SK-MEL-5 (cell line): ENCODE measurements around the gene CES2. TPM values are rescaled to one million over a fixed set of nuclear protein-coding genes. Genes with fewer than 3 reads are reported as not detected.
"Not testable (repeated sequence)": the region's sequence is repeated elsewhere in the genome, so short reads cannot be mapped to it uniquely, and the experiment has no call there.

Source experiments
- DNase-seq: peaks from one replicate; pipeline ENCODE4 v3.0.0-alpha.2; 2016; ENCODE audit warnings: low read depth, low spot score
- in situ Hi-C: cut with HindIII; loops from 2 replicates; pipeline ENCODE4 v1.10.0; 2016; ENCODE audit warnings: low sequenced_read_pairs, high pct_unique_total_duplicates, low pct_unique_long_range_greater_than_20kb
- total RNA-seq: library from RNA; depleted of rRNA; stranded (reverse); fragments of >200 nt; shearing (Covaris generic); gene quantifications from 2 replicates; pipeline ENCODE4 v1.2.3, GENCODE V29; 2014; rRNA removed

The CES2 gene
- total RNA-seq, 1 experiment from 2014 or later, result 14.8 TPM

DNA sequence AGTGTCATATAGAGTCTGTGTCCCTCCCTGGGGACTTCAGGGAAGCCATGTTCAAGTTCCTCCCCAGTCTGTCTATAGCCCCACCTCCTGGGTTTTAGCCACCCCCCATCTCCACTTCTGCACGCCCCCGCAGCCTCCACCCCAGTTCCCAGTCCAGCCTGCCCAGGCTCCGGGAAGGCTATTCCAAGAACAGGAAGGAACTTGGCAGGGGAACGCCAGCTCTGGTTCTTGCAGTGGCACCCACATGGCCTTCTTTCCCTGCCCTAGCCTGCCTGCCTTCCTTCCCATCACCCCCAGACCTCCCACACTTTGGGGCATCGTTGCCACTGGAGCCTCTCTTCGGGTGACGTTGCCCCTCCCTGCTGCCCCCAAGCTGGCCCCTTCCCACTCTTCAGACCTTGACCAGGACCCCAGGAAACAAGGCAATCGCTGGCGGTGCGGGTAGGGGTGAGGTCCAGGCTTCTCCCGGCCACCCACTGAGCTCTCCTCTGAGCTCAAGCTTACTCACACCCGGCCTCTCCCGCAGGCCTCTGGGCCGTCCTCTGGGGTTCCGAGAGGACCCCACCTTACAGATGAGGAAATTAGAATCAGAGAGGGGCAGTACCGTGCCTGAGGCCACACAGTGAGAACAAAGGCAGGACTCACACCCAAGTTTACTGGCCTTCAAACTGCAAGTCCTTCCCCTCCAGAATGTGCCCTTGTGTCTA, 43.8 kb downstream of the CES2 start:
- DNase-seq, result no peak
- in situ Hi-C loops, result no loop called here

DNA sequence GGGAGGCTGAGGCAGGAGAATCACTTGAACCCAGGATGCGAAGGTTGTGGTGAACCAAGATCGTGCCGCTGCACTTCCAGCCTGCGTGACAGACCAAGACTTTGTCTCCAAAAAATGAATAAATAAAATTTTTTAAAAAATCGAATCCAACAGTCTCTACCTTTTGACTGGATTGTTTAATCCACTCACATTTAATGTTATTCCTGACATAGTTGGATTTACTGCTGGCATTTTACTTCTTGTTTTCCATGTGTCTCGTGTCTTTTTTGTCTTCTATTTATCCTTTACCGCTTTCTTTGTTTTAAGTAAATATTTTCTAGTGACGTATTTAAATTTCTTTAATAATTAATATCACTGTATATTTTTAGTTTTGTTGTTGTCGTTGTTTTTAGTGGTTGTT, 47.7 kb downstream of the CES2 start:
- in situ Hi-C loops, result no loop called here

DNA sequence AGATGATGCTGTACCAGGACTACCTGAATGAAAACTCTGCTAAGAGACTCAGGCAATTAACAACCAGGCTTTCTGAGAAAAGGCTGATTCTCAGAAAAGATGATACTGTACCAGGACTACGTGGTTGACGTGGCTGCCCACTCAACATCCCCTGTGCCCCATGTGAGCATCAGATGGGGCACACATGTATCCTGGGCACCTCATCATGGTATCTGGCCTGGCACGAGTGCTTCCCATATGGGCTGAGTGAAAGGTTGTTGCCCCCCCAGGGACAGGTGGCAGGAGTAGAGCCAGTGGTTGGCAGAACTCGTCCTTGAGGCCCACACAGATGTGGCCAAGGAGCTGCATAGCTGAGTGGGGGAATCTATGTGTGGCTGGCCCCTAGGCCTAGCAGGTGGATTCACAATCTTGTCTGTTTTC, 49.6 kb downstream of the CES2 start:
- no peak for DNase-seq
- in situ Hi-C loops, result no loop called here

More for the DNA sequence above, 47.7 kb downstream of the CES2 start:
- no peak for DNase-seq

DNA sequence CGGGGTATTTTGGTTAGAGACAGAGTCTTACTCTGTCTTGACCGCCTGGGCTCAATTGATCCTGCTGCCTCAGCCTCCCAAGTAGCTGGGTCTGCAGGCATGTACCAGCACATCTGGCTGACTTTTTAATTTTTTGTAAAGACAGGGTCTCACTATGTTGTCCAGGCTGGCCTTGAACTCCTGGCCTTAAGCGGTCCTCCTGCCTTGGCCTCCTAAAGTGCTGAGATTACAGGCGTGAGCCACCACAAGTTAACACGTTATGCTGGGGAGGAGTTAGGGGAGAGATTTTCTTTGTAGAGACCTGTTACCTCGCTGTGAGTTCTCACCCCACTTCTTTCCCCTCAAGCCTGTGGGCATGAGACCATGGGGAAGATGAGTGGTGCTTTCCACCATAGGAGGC, 51.2 kb downstream of the CES2 start:
- DNase-seq, result no peak
- in situ Hi-C loops, result no loop called here

DNA sequence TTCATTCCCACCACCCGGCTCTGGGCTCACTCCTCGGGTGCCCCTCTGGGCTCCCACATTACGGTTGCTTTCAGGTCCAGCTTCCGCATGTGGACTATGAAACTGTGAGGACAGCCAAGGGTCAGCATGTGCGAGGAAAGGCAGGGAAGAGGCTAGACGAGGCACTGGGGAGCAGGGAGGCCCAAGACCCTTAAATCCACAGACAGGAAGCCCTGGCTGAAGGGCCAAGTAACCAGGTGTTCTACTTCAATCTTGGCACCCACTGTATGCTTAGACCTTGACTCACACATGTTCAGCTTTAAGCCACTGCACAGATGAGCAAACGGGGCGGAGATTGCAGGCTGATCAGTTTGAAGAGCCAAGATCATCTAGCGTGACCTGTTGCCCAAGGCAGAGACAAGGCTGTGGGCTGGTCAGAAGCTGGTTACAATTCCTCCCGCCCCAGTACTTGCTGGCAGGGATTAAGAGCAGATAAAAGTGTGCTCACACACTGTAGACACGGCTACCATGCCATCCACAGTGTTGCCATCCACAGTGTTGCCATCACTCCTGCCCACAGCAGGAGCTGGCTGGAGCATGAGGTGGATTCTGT, 53.0 kb downstream of the CES2 start, which contains the start of gene CES4A:
CES4A (plus strand) TSS at position 393 of the 592 bp plus-strand sequence; CDS start at position 577, 184 bp downstream.
- in situ Hi-C loops, result no loop called here
- DNase-seq, result no peak

DNA sequence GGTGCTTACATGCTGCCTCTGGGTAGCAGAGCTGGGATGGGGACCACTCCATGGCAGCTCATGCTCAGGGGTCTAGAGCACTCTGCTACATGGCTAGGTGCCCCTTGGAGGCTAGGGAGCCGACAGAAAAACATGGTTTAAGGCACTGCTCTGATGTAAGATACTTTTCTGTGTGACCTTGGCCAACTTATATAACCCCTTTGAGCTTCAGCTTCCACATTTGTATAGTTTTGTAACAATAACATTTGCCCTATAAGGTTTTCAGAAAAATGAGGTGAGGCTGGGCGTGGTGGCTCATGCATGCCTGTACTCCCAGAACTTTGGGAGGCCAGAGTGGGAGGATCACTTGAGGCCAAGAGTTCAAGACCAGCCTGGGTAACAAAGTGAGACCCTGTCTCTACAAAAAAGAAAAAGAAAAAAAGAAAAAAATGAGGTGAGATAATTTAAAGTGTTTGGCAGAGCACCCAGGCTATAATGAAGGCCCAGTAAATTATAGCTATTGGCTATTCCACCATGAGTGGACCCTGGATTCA, 56.3 kb downstream of the CES2 start:
- no peak for DNase-seq
- in situ Hi-C loops, result no loop called here

DNA sequence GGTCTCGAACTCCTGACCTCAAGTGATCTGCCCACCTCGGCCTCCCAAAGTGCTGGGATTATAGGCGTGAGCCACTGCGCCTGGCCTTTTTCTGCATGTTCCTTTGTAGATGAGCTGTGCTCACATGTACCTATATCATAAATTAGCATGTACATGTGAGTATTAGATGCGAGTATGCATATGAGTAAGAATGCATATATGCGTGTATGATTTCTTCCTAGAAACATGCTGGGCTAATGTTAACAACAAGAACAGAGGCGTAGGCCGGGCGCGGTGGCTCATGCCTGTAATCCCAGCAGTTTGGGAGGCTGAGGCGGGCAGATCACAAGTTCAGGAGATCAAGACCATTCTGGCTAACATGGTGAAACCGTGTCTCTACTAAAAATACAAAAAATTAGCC, 58.2 kb downstream of the CES2 start:
- DNase-seq, in situ Hi-C loops: not testable (repeated sequence)

Other genes starting within 250 kb of the CES2 start
- 32.7 and 36.9 TPM in 2 replicates for gene CMTM4, start 238.8 kb upstream of the CES2 start, total RNA-seq
- gene DYNC1LI2, start 183.9 kb upstream of the CES2 start, total RNA-seq, result 118 and 127 TPM in 2 replicates
- gene TERB1, start 133.9 kb upstream of the CES2 start, total RNA-seq, result not detected in 2 replicates
- 110 and 114 TPM in 2 replicates for gene NAE1, start 104.5 kb upstream of the CES2 start, total RNA-seq
- gene CA7, start 91.1 kb upstream of the CES2 start, total RNA-seq, result not detected in 2 replicates
- 7.8 and 11.0 TPM in 2 replicates for gene PDP2, start 55.0 kb upstream of the CES2 start, total RNA-seq
- gene CDH16, start 16.6 kb upstream of the CES2 start, total RNA-seq, result not detected in 2 replicates
- gene RRAD, start 10.0 kb upstream of the CES2 start, total RNA-seq, result not detected in 2 replicates
- 134 and 148 TPM in 2 replicates for gene CIAO2B, start 1.1 kb upstream of the CES2 start, total RNA-seq
- 0.29 and 1.5 TPM in 2 replicates for gene CES3, start 25.8 kb downstream of the CES2 start, total RNA-seq
- gene CES4A, start 53.1 kb downstream of the CES2 start, total RNA-seq, result not detected in 2 replicates
- gene CBFB, start 93.6 kb downstream of the CES2 start, total RNA-seq, result 51.5 and 58.6 TPM in 2 replicates
- gene PHAF1, start 174.4 kb downstream of the CES2 start, total RNA-seq, result 17.1 and 18.8 TPM in 2 replicates
- 0.92 and 2.0 TPM in 2 replicates for gene B3GNT9, start 215.5 kb downstream of the CES2 start, total RNA-seq
- 18.3 and 21.1 TPM in 2 replicates for gene TRADD, start 224.4 kb downstream of the CES2 start, total RNA-seq
- 5.1 and 6.4 TPM in 2 replicates for gene FBXL8, start 224.4 kb downstream of the CES2 start, total RNA-seq
- 28.7 and 40.9 TPM in 2 replicates for gene HSF4, start 229.2 kb downstream of the CES2 start, total RNA-seq
- gene NOL3, start 235.0 kb downstream of the CES2 start, total RNA-seq, result 7.8 and 13.2 TPM in 2 replicates
- 3.9 and 4.4 TPM in 2 replicates for gene MATCAP1, start 248.4 kb downstream of the CES2 start, total RNA-seq